GM12878 (cell line): Measurements from ENCODE around the gene INHBC. TPM values are rescaled to one million over a fixed set of nuclear protein-coding genes. Genes with fewer than 3 reads are reported as not detected.

Experiments used
- ATAC-seq: fragments of 200-7000 bp; cut with Tn5 transposase; 3 replicates; pipeline ENCODE4 v1.9.1; 2020; ENCODE audit warnings: mild to moderate bottlenecking, moderate library complexity
- BruUV-seq: library from RNA; stranded (reverse); fragments of 400-500 nt; replicated peaks from 2 replicates; lab custom pipeline; 2021; lab: Mats Ljungman, UMichigan
- CTCF ChIA-PET: fragments of 300-600 bp; sonication (Branson Sonifier 250); formaldehyde crosslinking; extraction: SDS; loops from one replicate; lab custom pipeline; 2021; ENCODE audit warnings: inconsistent platforms; lab: Yijun Ruan, JAX
- POLR2A ChIA-PET: fragments of 350-600 bp; formaldehyde crosslinking; extraction: SDS; loops from one replicate; lab custom pipeline; 2021; ENCODE audit warnings: inconsistent platforms; lab: Charles Lee
- RAD21 ChIA-PET: fragments of 300-600 bp; sonication (Branson Sonifier 250); formaldehyde crosslinking; loops from one replicate; lab custom pipeline; 2023; ENCODE audit warnings: antibody characterized with exemption; ENCODE audit not compliant: unreplicated experiment; lab: Charles Lee
- SMC1A ChIA-PET: fragments of 300-600 bp; sonication (Branson Sonifier 250); formaldehyde crosslinking; loops from one replicate; lab custom pipeline; 2023; ENCODE audit not compliant: unreplicated experiment, uncharacterized antibody; lab: Charles Lee
- DNase-seq: peaks from one replicate; pipeline ENCODE4 v3.0.0-alpha.2; 2011; ENCODE audit warnings: low read depth, low spot score
- FAIRE-seq: peaks from 3 replicates; lab custom pipeline; 2011; peaks lifted over from hg19 to GRCh38; lab: Jason Lieb, UNC
- H2AFZ ChIP-seq: 2 replicates; pipeline ENCODE4 v1.6.0; 2011; ENCODE audit warnings: low read depth, low read length, control low read depth; ENCODE audit not compliant: control insufficient read depth
- H3K27ac ChIP-seq: 2 replicates; pipeline ENCODE4 v1.5.1; 2011; ENCODE audit warnings: control low read depth; ENCODE audit not compliant: control insufficient read depth, insufficient read depth
- H3K27me3 ChIP-seq, 2 experiments: replicated peaks in 1 of 2; 2 replicates each; pipeline versions ENCODE4 v1.6.0 to v1.6.1; 2011; ENCODE audit warnings: low read length in 1 of 2; ENCODE audit not compliant: control insufficient read depth in 2 of 2, insufficient read depth in 2 of 2
- H3K36me3 ChIP-seq, 2 experiments: 2 replicates each; pipeline ENCODE4 v1.5.1; 2011; ENCODE audit warnings: low read length in 1 of 2; ENCODE audit not compliant: control insufficient read depth in 2 of 2, insufficient read depth in 2 of 2
- H3K4me1 ChIP-seq: 2 replicates; pipeline ENCODE4 v1.6.1; 2011; ENCODE audit warnings: mild to moderate bottlenecking, low read length, moderate library complexity, mixed read lengths; ENCODE audit not compliant: control insufficient read depth, insufficient read depth
- H3K4me2 ChIP-seq: 2 replicates; pipeline ENCODE4 v1.6.0; 2011; ENCODE audit warnings: control low read depth; ENCODE audit not compliant: control insufficient read depth, insufficient read depth
- H3K4me3 ChIP-seq: fragments of 200-600 bp; sonication (generic); 2 replicates; pipeline ENCODE4 v1.5.1; 2016
- H3K79me2 ChIP-seq: 2 replicates; pipeline ENCODE4 v1.6.0; 2011; ENCODE audit warnings: low read length; ENCODE audit not compliant: control insufficient read depth, insufficient read depth
- H3K9ac ChIP-seq: 2 replicates; pipeline ENCODE4 v1.8.0; 2011; ENCODE audit warnings: low read length, control low read depth, mixed read lengths; ENCODE audit not compliant: control insufficient read depth, insufficient read depth
- H3K9me3 ChIP-seq: replicated peaks from 3 replicates; pipeline ENCODE4 v1.5.1; 2011; ENCODE audit warnings: mild to moderate bottlenecking, low read length; ENCODE audit not compliant: control insufficient read depth, insufficient read depth
- H4K20me1 ChIP-seq: 2 replicates; pipeline ENCODE4 v1.6.0; 2011; ENCODE audit not compliant: control insufficient read depth, insufficient read depth
- IRF5 ChIP-seq: fragments of 450-650 bp; IDR thresholded peaks from 2 replicates; pipeline ENCODE4 v1.6.1; 2017; ENCODE audit warnings: borderline replicate concordance
- NFYA ChIP-seq: IDR thresholded peaks from 2 replicates; pipeline ENCODE4 v1.6.1; 2011; ENCODE audit warnings: low read depth, mild to moderate bottlenecking, low read length, improper control_type of control experiment, borderline replicate concordance
- POLR2A ChIP-seq: IDR thresholded peaks from 2 replicates; pipeline ENCODE4 v1.6.1; 2011; ENCODE audit warnings: low read depth, mild to moderate bottlenecking, low read length
- RAD21 ChIP-seq: IDR thresholded peaks from 2 replicates; pipeline ENCODE4 v1.6.1; 2011; ENCODE audit warnings: mild to moderate bottlenecking, low read depth, low read length, moderate library complexity; ENCODE audit not compliant: insufficient read depth
- REST ChIP-seq: IDR thresholded peaks from 2 replicates; pipeline ENCODE4 v1.6.1; 2012; ENCODE audit warnings: mild to moderate bottlenecking, low read depth, low read length
- SREBF2 ChIP-seq: IDR thresholded peaks from 2 replicates; pipeline ENCODE4 v1.6.1; 2012; ENCODE audit warnings: mild to moderate bottlenecking, low read length
- USF1 ChIP-seq: IDR thresholded peaks from 2 replicates; pipeline ENCODE4 v1.6.1; 2011; ENCODE audit warnings: borderline replicate concordance, low read depth, mild to moderate bottlenecking, moderate library complexity, mixed read lengths, low read length; ENCODE audit not compliant: insufficient read depth; ENCODE audit errors: extremely low read length
- ZNF592 ChIP-seq: fragments of 450-650 bp; IDR thresholded peaks from 2 replicates; pipeline ENCODE4 v1.6.1; 2017; ENCODE audit warnings: mild to moderate bottlenecking, moderate library complexity
- WGBS: methylation state at CpG from one replicate; pipeline ENCODE4 v1.1.6; 2016; ENCODE audit warnings: low lambda C conversion rate; ENCODE audit not compliant: insufficient replicate concordance, insufficient coverage; ENCODE audit errors: missing lambda C conversion rate; 5-methylcytosine and 5-hydroxymethylcytosine counted together
- in situ Hi-C: fragments of 300-500 bp; cut with MboI; formaldehyde crosslinking; loops from 9 replicates; pipeline ENCODE4 v1.14.3; 2018; ENCODE audit warnings: mixed read lengths
- intact Hi-C: fragments of 100-400 bp; cut with micrococcal nuclease; formaldehyde crosslinking; loops from one replicate; pipeline ENCODE4 v1.14.2; 2022; ENCODE audit not compliant: unreplicated experiment
- polyA plus RNA-seq, 11 experiments: library from polyadenylated mRNA; depleted of rRNA in 4 of 11; unstranded in 6 of 11; stranded (reverse) in 5 of 11; fragments of >200 nt; fragmentation: Nextera tagmentation in 4 of 11; fragmentation: Illumina TruSeq in 1 of 11; extraction: Ambion mirVana in 4 of 11; extraction: Trizol in 1 of 11; gene quantifications; 1 replicate in 1 of 11; 2 replicates in 10 of 11; pipeline versions ENCODE4 v1.2.1 to v1.2.3, GENCODE V29; 2011 to 2016; ENCODE audit warnings: inconsistent platforms in 2 of 11, missing spikeins in 2 of 11, low read depth in 1 of 11
- total RNA-seq, 4 experiments: library from RNA; depleted of rRNA in 3 of 4; stranded (reverse); fragments of >200 nt in 3 of 4; fragmentation: Illumina TruSeq in 1 of 4; extraction: Trizol in 1 of 4; gene quantifications; 2 replicates each; pipeline versions ENCODE4 v1.2.1 to v1.2.3, GENCODE V29; 2013 to 2021

INHBC gene
- total and polyA plus RNA-seq, 10 of the 15 experiments (the other 5 are each of a cell fraction or from before 2014, with no cell fraction given), result 0.04 to 0.22 (median 0.13) TPM; not detected in 5

GRCh38 chr12:57397441-57397840, 37.1 kb upstream of the INHBC start:
- FAIRE-seq (no peak), DNase-seq (no peak), ATAC-seq (no peak)
- CTCF ChIA-PET, result no interaction called here
- Histone ChIP-seq H3K79me2 (no peaks in the 10 kb centered on the region), H3K9me3 (no peaks in the 10 kb centered on the region), H3K27ac (no peak overlapping the region), H3K4me3 (no peak overlapping the region), H4K20me1 (no peaks in the 10 kb centered on the region), H3K27me3 (no peaks in the 10 kb centered on the region), H3K9ac (no peak overlapping the region), H3K4me1 (no peaks in the 10 kb centered on the region), H2AFZ (no peak overlapping the region), H3K36me3 (no peaks in the 10 kb centered on the region; a peak in 2 of 4 replicates), H3K4me2 (no peak overlapping the region)
- intact Hi-C loops (no loop called here), in situ Hi-C loops (no loop called here)
- RAD21 ChIA-PET, result no interaction called here
- POLR2A ChIA-PET, result no interaction called here
- SMC1A ChIA-PET, result interaction anchor here (1.0 kb wide), 1 partner anchor 61 kb away, joined by 4 read pairs; no protein-coding TSS in a partner anchor
- no TSS peak for BruUV-seq
- WGBS, result 100% methylated on average over 2 of the region's 2 CpGs
- TF ChIP-seq USF1, result no peak
- TF ChIP-seq SREBF2, result no peak
- TF ChIP-seq NFYA, result no peak
- TF ChIP-seq IRF5, result no peak
- no peak for TF ChIP-seq ZNF592
- TF ChIP-seq REST, result no peak
- no peak for TF ChIP-seq RAD21
- no peak for TF ChIP-seq POLR2A
